Keratinocyte (primary cell): Measurements from ENCODE around the gene SLFNL1.

Experiments used
- CTCF ChIP-seq, 3 experiments: IDR thresholded peaks in 1 of 3; conservative IDR thresholded peaks in 1 of 3; optimal IDR thresholded peaks in 1 of 3; 2 replicates in 2 of 3; 3 replicates in 1 of 3; pipeline versions ENCODE3 to v1.5.1; 2011; ENCODE audit warnings: low read length in 3 of 3, mild to moderate bottlenecking in 3 of 3, moderate library complexity in 2 of 3, control low read depth in 1 of 3, inconsistent platforms in 1 of 3; ENCODE audit not compliant: insufficient read depth in 2 of 3; ENCODE audit errors: extremely low read depth in 1 of 3
- EZH2 ChIP-seq: IDR thresholded peaks from one replicate; pipeline ENCODE4 v1.6.1; 2012; ENCODE audit warnings: inconsistent platforms, mild to moderate bottlenecking, low read length, moderate library complexity

- TF ChIP-seq CTCF (optimal IDR thresholded peaks at IDR 0.05 in 1 of 3, IDR thresholded peaks at IDR 0.05 in 1 of 3, conservative IDR thresholded peaks at IDR 0.05 in 1 of 3; ENCODE audit: extremely low read depth in 1 of 3, insufficient read depth in 2 of 3, low read length in 3 of 3) = no peak
- TF ChIP-seq EZH2 = no peak
Measured at GRCh38 chr1:41014871-41015270, 6.7 kb downstream of the SLFNL1 start.
